ENCODE data around the gene GIMAP7. TPM values are rescaled to one million over a fixed set of nuclear protein-coding genes. Genes with fewer than 3 reads are reported as not detected.

GIMAP7 gene
- total RNA-seq, 1 experiment from 2014 or later: 0.25 TPM

GRCh38 chr7:150531704-150532103 is 17.0 kb downstream of the GIMAP7 start:
- no peak for TF ChIP-seq SRF (IDR thresholded peaks at IDR 0.05; ENCODE audit: low read depth)
- TF ChIP-seq EZH2 (IDR thresholded peaks at IDR 0.05): no peak
- TF ChIP-seq YY1 (IDR thresholded peaks at IDR 0.05; ENCODE audit: extremely low read depth, insufficient replicate concordance, low read depth, low read length): no peak
- no peak for TF ChIP-seq ELF1 (IDR thresholded peaks at IDR 0.05; ENCODE audit: borderline replicate concordance, low read depth)
- no peak for TF ChIP-seq RAD21 (IDR thresholded peaks at IDR 0.05; ENCODE audit: low read depth)
- TF ChIP-seq EGR1 (IDR thresholded peaks at IDR 0.05; ENCODE audit: low read depth): no peak
- TF ChIP-seq ZFX (IDR thresholded peaks at IDR 0.05): no peak
- TF ChIP-seq ATF3 (IDR thresholded peaks at IDR 0.05): no peak
- TF ChIP-seq ZNF274 (IDR thresholded peaks at IDR 0.05; ENCODE audit: low read depth, low read length): no peak
- no peak for TF ChIP-seq JUND (IDR thresholded peaks at IDR 0.05)
- TF ChIP-seq CEBPB (IDR thresholded peaks at IDR 0.05; ENCODE audit: low read depth): no peak
- TF ChIP-seq, protein P1, sequence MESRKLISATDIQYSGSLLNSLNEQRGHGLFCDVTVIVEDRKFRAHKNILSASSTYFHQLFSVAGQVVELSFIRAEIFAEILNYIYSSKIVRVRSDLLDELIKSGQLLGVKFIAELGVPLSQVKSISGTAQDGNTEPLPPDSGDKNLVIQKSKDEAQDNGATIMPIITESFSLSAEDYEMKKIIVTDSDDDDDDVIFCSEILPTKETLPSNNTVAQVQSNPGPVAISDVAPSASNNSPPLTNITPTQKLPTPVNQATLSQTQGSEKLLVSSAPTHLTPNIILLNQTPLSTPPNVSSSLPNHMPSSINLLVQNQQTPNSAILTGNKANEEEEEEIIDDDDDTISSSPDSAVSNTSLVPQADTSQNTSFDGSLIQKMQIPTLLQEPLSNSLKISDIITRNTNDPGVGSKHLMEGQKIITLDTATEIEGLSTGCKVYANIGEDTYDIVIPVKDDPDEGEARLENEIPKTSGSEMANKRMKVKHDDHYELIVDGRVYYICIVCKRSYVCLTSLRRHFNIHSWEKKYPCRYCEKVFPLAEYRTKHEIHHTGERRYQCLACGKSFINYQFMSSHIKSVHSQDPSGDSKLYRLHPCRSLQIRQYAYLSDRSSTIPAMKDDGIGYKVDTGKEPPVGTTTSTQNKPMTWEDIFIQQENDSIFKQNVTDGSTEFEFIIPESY (IDR thresholded peaks at IDR 0.05; ENCODE audit: extremely low read depth, insufficient replicate concordance, low read length): no peak
- TF ChIP-seq, protein P2, sequence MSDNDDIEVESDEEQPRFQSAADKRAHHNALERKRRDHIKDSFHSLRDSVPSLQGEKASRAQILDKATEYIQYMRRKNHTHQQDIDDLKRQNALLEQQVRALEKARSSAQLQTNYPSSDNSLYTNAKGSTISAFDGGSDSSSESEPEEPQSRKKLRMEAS (IDR thresholded peaks at IDR 0.05): no peak
- no peak overlapping the region for H3K9ac ChIP-seq (ENCODE audit: low read length)
- ChIA-PET RAD21 (ENCODE audit: low non-redundant PET in 1 of 2, low total read pairs in 2 of 2, uncharacterized antibody in 2 of 2, unreplicated experiment in 2 of 2) (no interaction called here), CTCF (no interaction called here), POLR2A (no interaction called here)
- no peak overlapping the region for H3K27ac ChIP-seq (ENCODE audit: low read depth, low read length)
- ATAC-seq (no peak), DNase-seq (ENCODE audit: low read depth, low spot score) (no peak)
- H3K9me3 ChIP-seq (ENCODE audit: control insufficient read depth in 1 of 2, insufficient read depth in 1 of 2, low read depth in 1 of 2, low read length in 2 of 2): no peaks in the 10 kb centered on the region
- no TSS peak for BruUV-seq (replicated peaks)
- no peak overlapping the region for H2AFZ ChIP-seq (ENCODE audit: low read depth, low read length, poor library complexity, severe bottlenecking)
- no peak overlapping the region for H3K4me3 ChIP-seq (replicated peaks in 1 of 2; ENCODE audit: low read depth in 1 of 2, low read length in 2 of 2)
- no peak overlapping the region for H3K4me2 ChIP-seq (ENCODE audit: low read length)
- intact Hi-C loops (cut with micrococcal nuclease): no loop called here
- no peaks in the 10 kb centered on the region for H4K20me1 ChIP-seq (ENCODE audit: insufficient read depth)
- H3K4me1 ChIP-seq (ENCODE audit: control insufficient read depth in 1 of 2, insufficient read depth in 2 of 2, low read length in 2 of 2): no peaks in the 10 kb centered on the region
- no peaks in the 10 kb centered on the region for H3K79me2 ChIP-seq (ENCODE audit: insufficient read depth, low read length)
- H3K27me3 ChIP-seq (ENCODE audit: insufficient read depth, low read length): 0 out of 2 replicates have a peak, but pooled peaks cover 4% of the 10 kb centered on the region
- H3K9me2 ChIP-seq (ENCODE audit: insufficient read depth): no peaks in the 10 kb centered on the region
- H3K36me3 ChIP-seq (ENCODE audit: control insufficient read depth in 1 of 2, insufficient read depth in 2 of 2, low read length in 2 of 2): no peaks in the 10 kb centered on the region
